Measurements from ENCODE around the gene RUBCNL.
"Not testable (repeated sequence)": the region's sequence is repeated elsewhere in the genome, so short reads cannot be mapped to it uniquely, and the experiment has no call there.

Gene RUBCNL

GRCh38 chr13:46378411-46378810, 8.6 kb downstream of the RUBCNL start:
- no peak for DNase-seq (ENCODE audit: insufficient read length, low spot score)

DNA sequence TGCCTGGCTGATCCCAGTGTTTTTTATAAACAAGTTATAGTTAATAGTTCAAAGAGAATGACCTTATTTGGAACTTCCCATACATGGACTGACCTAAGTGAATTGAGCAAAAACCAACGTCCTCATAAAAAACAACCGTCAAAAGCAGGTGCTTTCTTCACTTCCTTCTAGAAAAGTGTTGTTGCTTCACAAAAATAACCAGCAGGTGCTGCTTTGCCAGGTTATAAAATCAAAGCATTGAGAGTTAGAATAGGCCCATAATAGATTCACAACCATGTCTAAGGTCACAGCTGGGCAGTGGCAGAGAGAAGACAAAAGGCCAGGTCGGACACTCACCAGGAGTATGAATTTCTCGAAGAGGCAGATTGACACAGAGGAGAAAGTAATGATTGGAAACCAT, 9.5 kb downstream of the RUBCNL start:
- peak; percentile 88 for TF ChIP-seq SPI1 (IDR thresholded peaks at IDR 0.05; ENCODE audit: low read depth, low read length)
- TF ChIP-seq POLR2AphosphoS5 (IDR thresholded peaks at IDR 0.05; ENCODE audit: low read depth, low read length): no peak
- FAIRE-seq: peak; percentile 71
- DNase-seq (ENCODE audit: insufficient read length, low spot score): no peak

More at GRCh38 chr13:46378411-46378810, 8.6 kb downstream of the RUBCNL start:
- TF ChIP-seq SPI1 (IDR thresholded peaks at IDR 0.05; ENCODE audit: low read depth, low read length) (no peak), POLR2AphosphoS5 (IDR thresholded peaks at IDR 0.05; ENCODE audit: low read depth, low read length) (no peak), POU2F2 (IDR thresholded peaks at IDR 0.05; ENCODE audit: low read depth, low read length) (no peak), POLR2A (IDR thresholded peaks at IDR 0.05; ENCODE audit: low read depth, low read length) (no peak), TAF1 (IDR thresholded peaks at IDR 0.05; ENCODE audit: low read depth, low read length) (no peak)
- peak; percentile 69 for FAIRE-seq

DNA sequence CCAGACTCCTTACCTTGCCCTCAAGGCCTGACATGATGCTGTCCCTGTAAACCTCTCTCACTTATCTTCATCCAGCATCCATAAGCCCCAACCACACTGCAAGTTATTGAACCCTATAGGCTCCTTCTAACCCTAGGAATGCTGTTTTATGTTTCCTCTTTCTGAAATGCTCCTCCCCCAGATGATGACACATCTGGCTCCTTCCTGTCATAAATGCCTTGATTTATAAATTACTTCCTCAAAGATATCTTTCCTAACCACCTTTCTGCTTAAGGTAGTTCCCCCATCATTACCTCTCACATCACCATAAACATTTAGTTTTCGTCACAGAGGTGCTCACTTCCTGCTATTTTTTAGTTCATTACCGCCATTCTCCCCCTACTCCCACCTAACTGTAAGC, 12.3 kb downstream of the RUBCNL start:
- FAIRE-seq (no peak), DNase-seq (ENCODE audit: insufficient read length, low spot score) (no peak)
- TF ChIP-seq POLR2AphosphoS5 (IDR thresholded peaks at IDR 0.05; ENCODE audit: low read depth, low read length) (no peak), POLR2A (IDR thresholded peaks at IDR 0.05; ENCODE audit: low read depth, low read length) (no peak), TAF1 (IDR thresholded peaks at IDR 0.05; ENCODE audit: low read depth, low read length) (no peak), POU2F2 (IDR thresholded peaks at IDR 0.05; ENCODE audit: low read depth, low read length) (no peak), PAX5 (IDR thresholded peaks at IDR 0.05; ENCODE audit: insufficient read depth, low read length, severe bottlenecking) (no peak), SPI1 (IDR thresholded peaks at IDR 0.05; ENCODE audit: low read depth, low read length) (peak; percentile 65)

DNA sequence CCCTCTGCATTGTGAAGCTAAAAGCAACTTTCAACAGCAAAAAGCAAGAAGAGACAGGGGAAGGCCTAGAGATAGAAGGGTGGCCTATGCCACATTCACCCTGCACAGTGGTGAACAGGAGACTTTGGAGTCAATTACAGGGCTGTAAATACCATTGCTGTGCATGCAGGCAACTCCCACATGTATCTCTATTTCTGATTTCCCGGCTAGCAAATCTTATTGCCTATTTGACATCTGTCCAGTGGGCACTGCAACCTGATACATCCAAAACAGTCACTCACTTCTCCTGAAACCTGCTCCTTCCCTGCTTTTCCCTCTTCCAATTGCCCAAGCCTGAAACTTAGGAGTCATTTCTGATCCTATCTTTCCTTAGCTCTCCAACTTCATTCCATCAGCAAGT, 13.4 kb downstream of the RUBCNL start:
- DNase-seq (ENCODE audit: insufficient read length, low spot score) (no peak), FAIRE-seq (peak; percentile 70)
- TF ChIP-seq POLR2AphosphoS5 (IDR thresholded peaks at IDR 0.05; ENCODE audit: low read depth, low read length) (no peak), POLR2A (IDR thresholded peaks at IDR 0.05; ENCODE audit: low read depth, low read length) (no peak), PAX5 (IDR thresholded peaks at IDR 0.05; ENCODE audit: insufficient read depth, low read length, severe bottlenecking) (no peak), POU2F2 (IDR thresholded peaks at IDR 0.05; ENCODE audit: low read depth, low read length) (no peak), SPI1 (IDR thresholded peaks at IDR 0.05; ENCODE audit: low read depth, low read length) (no peak), TAF1 (IDR thresholded peaks at IDR 0.05; ENCODE audit: low read depth, low read length) (no peak)

DNA sequence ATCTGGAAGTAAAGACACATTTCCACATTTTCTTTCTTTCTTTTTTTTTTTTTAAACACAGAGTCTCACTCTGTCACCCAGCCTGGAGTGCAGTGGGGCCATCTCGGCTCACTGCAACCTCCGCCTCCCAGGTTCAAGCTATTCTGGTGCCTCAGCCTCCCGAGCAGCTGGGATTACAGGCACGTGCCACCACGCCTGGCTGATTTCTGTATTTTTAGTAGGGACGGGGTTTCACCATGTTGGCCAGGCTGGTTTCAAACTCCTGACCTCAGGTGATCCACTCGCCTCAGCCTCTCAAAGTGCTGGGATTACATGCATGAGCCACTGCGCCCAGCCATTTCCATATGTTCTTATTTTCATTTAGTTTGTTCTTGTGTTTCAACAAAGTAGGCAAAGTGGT, 14.1 kb downstream of the RUBCNL start:
- FAIRE-seq: peak; percentile 62
- not testable (repeated sequence) for DNase-seq (ENCODE audit: insufficient read length, low spot score)

GRCh38 chr13:46372071-46372470, 15.0 kb downstream of the RUBCNL start:
- DNase-seq (ENCODE audit: insufficient read length, low spot score): no peak
- FAIRE-seq: no peak
- TF ChIP-seq POLR2A (IDR thresholded peaks at IDR 0.05; ENCODE audit: low read depth, low read length) (no peak), POU2F2 (IDR thresholded peaks at IDR 0.05; ENCODE audit: low read depth, low read length) (no peak), TAF1 (IDR thresholded peaks at IDR 0.05; ENCODE audit: low read depth, low read length) (no peak), SPI1 (IDR thresholded peaks at IDR 0.05; ENCODE audit: low read depth, low read length) (no peak), POLR2AphosphoS5 (IDR thresholded peaks at IDR 0.05; ENCODE audit: low read depth, low read length) (no peak), PAX5 (IDR thresholded peaks at IDR 0.05; ENCODE audit: insufficient read depth, low read length, severe bottlenecking) (no peak)

DNA sequence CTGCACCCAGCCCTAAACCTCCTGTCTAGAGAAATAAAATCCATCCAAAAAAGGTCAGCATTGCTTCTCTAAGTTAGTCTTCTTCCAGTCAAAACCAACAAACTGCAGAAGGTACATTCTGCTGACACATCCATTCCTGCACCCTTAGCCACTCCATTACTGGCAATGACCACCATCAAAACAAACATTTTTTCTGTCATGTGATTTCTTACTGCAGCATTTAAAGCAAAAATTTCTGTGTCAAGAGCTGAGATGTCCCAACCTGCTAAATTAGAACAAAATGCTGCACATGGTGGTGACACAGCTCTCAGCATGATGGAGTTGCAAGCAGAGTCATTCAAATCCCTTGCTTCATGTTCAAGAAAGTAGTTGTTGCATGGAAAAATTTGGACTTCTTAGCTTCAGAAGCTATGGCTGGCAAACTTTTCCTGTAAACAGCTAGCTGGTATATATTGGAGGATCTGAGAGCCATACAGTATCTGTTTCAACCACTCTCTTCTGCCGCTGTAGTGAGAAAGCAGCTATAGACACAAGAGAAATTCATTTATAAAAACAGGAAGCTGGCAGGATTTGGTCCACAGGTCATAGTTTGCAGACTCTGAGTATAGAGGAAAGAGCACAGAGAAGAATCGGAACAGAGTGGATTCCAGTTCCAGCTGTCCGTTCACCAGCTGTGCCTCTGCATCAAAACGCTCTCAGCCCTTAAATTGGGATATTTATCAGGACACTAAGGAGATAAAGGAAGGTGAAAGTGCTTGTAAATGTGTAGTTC, 17.4 kb downstream of the RUBCNL start:
- DNase-seq (ENCODE audit: insufficient read length, low spot score) (no peak), FAIRE-seq (peak; percentile 87)
- TF ChIP-seq PAX5 (IDR thresholded peaks at IDR 0.05; ENCODE audit: insufficient read depth, low read length, severe bottlenecking) (no peak), SPI1 (IDR thresholded peaks at IDR 0.05; ENCODE audit: low read depth, low read length) (peak; percentile 58)

DNA sequence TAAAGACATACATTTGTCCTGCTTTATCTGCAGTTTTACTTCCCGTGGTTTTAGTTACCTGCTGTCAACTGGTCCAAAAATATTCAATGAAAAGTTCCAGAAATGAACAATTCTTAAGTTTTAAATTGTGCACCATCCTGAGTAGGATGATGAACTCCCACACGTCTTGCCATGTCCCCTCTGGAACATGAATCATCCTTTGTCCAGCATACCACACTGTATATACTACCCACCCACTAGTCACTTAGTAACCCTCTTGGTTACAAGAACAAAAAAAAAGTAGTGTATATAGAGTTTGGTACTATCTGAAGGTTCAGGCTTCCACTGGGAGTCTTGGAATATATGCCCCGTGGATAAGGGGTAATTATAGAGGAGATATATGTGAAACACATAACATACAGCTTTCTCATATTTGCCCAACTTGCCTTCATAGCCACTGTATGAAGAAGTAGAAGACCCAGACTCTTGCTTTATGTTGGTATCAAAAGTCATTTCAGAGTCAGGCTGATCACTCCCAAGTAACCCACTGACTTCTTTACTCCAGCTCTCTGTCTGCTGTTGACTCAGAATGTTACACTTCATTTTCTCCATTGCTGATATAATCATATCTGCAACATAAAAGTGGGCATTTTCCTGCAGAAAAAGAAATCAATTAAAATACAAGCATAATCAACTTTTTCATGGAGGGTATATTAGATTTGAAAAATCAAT, 19.3 kb downstream of the RUBCNL start:
- peak; percentile 71 for FAIRE-seq
- TF ChIP-seq POU2F2 (IDR thresholded peaks at IDR 0.05; ENCODE audit: low read depth, low read length) (no peak), PAX5 (IDR thresholded peaks at IDR 0.05; ENCODE audit: insufficient read depth, low read length, severe bottlenecking) (no peak), POLR2AphosphoS5 (IDR thresholded peaks at IDR 0.05; ENCODE audit: low read depth, low read length) (no peak), SPI1 (IDR thresholded peaks at IDR 0.05; ENCODE audit: low read depth, low read length) (no peak), TAF1 (IDR thresholded peaks at IDR 0.05; ENCODE audit: low read depth, low read length) (no peak), POLR2A (IDR thresholded peaks at IDR 0.05; ENCODE audit: low read depth, low read length) (no peak)
- DNase-seq (ENCODE audit: insufficient read length, low spot score): no peak

DNA sequence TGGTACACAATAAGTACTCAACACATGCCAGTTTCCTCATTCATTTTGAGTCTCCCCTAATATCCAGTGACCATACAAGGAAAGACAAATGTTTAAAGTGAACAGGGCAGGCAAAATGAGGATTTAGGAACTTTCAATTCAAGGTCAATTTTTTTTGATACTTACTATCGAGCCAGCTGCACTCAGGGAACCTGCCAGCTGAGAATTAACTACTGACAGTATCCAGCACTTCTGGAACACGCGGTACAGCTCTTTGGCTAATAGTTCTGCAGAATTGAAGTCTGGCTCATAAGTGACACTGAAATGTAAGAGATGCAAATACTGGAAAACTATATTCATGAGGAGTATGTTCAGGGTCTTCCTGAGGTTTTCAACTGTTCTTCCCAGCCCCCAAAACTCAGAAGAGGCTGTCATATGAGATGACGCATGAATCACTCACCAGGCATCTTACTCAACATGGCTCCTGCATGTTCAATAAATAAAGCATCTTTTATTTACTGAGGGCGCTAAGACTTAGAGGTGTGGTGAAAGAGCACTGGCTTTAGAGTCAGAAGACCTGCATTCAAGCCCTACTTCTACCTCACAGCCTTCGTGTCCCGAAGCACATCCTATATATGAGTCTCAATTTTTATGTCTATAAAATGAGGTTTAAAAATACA, 25.6 kb downstream of the RUBCNL start:
- TF ChIP-seq TAF1 (IDR thresholded peaks at IDR 0.05; ENCODE audit: low read depth, low read length): no peak
- TF ChIP-seq SPI1 (IDR thresholded peaks at IDR 0.05; ENCODE audit: low read depth, low read length): no peak
- TF ChIP-seq POU2F2 (IDR thresholded peaks at IDR 0.05; ENCODE audit: low read depth, low read length): no peak
- no peak for TF ChIP-seq PAX5 (IDR thresholded peaks at IDR 0.05; ENCODE audit: insufficient read depth, low read length, severe bottlenecking)
- no peak for TF ChIP-seq POLR2A (IDR thresholded peaks at IDR 0.05; ENCODE audit: low read depth, low read length)
- TF ChIP-seq POLR2AphosphoS5 (IDR thresholded peaks at IDR 0.05; ENCODE audit: low read depth, low read length): no peak
- FAIRE-seq: no peak
- DNase-seq (ENCODE audit: insufficient read length, low spot score): no peak

- TF ChIP-seq TAF1 (IDR thresholded peaks at IDR 0.05; ENCODE audit: low read depth, low read length): no peak
- no peak for FAIRE-seq
- DNase-seq (ENCODE audit: insufficient read length, low spot score): no peak
These were observed 26.4 kb downstream of the RUBCNL start for GRCh38 chr13:46360604-46361003.

All from GM12891 (cell line).